Activated T-cell treated with anti-CD3 and anti-CD28 coated beads, Interleukin-2, amount 50 U/mL, for 72 hours (primary cell): ENCODE measurements around the gene PPEF1. TPM values are rescaled to one million over a fixed set of nuclear protein-coding genes. Genes with fewer than 3 reads are reported as not detected.
"Not testable (repeated sequence)": the region's sequence is repeated elsewhere in the genome, so short reads cannot be mapped to it uniquely, and the experiment has no call there.

ENCODE experiments used
- ATAC-seq, 2 donors: fragments of 150-1000 bp; cut with Tn5 transposase; replicated peaks in 1 of 2; 2 replicates each; pipeline ENCODE4 v1.10.0; 2021; ENCODE audit warnings: moderate library complexity in 2 of 2, mild to moderate bottlenecking in 1 of 2
- DNase-seq, 2 donors: peaks; one replicate each; pipeline ENCODE4 v3.0.0; 2021 to 2022; ENCODE audit warnings: mixed read lengths in 1 of 2
- H3K27ac Mint-ChIP-seq: one replicate; pipeline ENCODE4 v1.8.0; 2022; ENCODE audit warnings: mild to moderate bottlenecking, moderate library complexity, mixed read lengths
- H3K27me3 Mint-ChIP-seq: one replicate; pipeline ENCODE4 v1.8.0; 2022; ENCODE audit warnings: low read depth, mixed read lengths
- H3K36me3 Mint-ChIP-seq, 2 donors: one replicate each; pipeline ENCODE4 v1.8.0; 2022; ENCODE audit warnings: mixed read lengths in 2 of 2, mild to moderate bottlenecking in 1 of 2; ENCODE audit not compliant: insufficient read depth in 2 of 2
- H3K4me1 Mint-ChIP-seq: one replicate; pipeline ENCODE4 v1.8.0; 2022; ENCODE audit warnings: low read depth, mixed read lengths
- H3K4me3 Mint-ChIP-seq, 2 donors: one replicate each; pipeline ENCODE4 v1.8.0; 2022; ENCODE audit warnings: mild to moderate bottlenecking in 2 of 2, mixed read lengths in 2 of 2, moderate library complexity in 2 of 2
- H3K9me3 Mint-ChIP-seq, 2 donors: one replicate each; pipeline ENCODE4 v1.8.0; 2022; ENCODE audit warnings: mixed read lengths in 2 of 2
- total RNA-seq, 2 donors: library from RNA; stranded (reverse); gene quantifications; one replicate each; pipeline ENCODE4 v1.2.3, GENCODE V29; 2022

PPEF1 gene
- total RNA-seq, 2 donors from 2014 or later = 0.74 to 0.97 TPM

- Mint-ChIP-seq H3K36me3 (no peaks in the 10 kb centered on the region), H3K4me1 (peaks cover 8% of the 10 kb centered on the region), H3K4me3 (no peak overlapping the region), H3K9me3 (no peaks in the 10 kb centered on the region), H3K27me3 (no peaks in the 10 kb centered on the region), H3K27ac (no peak overlapping the region)
- no peak for ATAC-seq
- no peak for DNase-seq
These were observed 15.1 kb downstream of the PPEF1 start for GRCh38 chrX:18722500-18723071.

DNA sequence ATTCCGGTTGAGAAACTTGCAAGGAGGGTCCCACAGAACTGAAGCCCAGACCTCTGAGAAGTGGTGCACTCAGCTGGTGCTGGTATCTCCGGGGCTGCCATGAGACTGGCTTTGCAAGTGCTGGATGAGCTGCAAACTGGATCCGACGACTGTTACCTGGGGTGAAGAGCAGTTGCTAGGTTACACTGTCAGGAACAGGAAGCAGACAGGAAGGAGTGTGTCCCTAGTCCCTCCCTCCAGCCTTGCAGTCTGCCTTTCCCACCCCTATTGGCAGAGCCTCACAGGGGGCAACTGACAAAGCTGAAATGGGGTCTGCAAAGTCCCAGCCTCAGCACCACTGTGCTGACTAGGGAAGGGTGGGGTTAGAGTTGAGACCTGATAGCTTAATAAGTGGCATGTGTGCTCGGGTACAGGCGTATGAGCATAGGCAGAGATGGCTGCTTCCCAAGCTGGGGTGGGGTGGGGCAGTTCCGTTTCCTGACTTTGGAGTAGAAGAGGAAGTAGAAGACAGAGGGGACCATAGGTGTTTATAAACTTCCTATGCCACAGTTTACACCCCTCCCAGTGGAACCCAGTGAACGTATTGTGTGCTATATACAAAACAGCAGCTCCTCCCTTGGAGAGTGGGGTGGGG, 18.0 kb downstream of the PPEF1 start:
- H3K27me3 Mint-ChIP-seq = no peaks in the 10 kb centered on the region
- DNase-seq = no peak
- H3K4me3 Mint-ChIP-seq = no peak overlapping the region
- no peak overlapping the region for H3K27ac Mint-ChIP-seq
- H3K4me1 Mint-ChIP-seq = peaks cover 8% of the 10 kb centered on the region
- no peaks in the 10 kb centered on the region for H3K36me3 Mint-ChIP-seq
- H3K9me3 Mint-ChIP-seq = no peaks in the 10 kb centered on the region
- ATAC-seq = no peak

- Mint-ChIP-seq H3K27ac (no peak overlapping the region), H3K4me1 (no peaks in the 10 kb centered on the region), H3K36me3 (no peaks in the 10 kb centered on the region), H3K27me3 (no peaks in the 10 kb centered on the region), H3K4me3 (no peak overlapping the region), H3K9me3 (peaks cover 0 to 2% of the 10 kb centered on the region in 2 donors)
- DNase-seq (no peak), ATAC-seq (no peak)
These were observed 25.8 kb downstream of the PPEF1 start for GRCh38 chrX:18733287-18733686.

GRCh38 chrX:18739609-18740008, 32.2 kb downstream of the PPEF1 start:
- not testable (repeated sequence) for H3K36me3 Mint-ChIP-seq, DNase-seq, H3K27me3 Mint-ChIP-seq, H3K4me3 Mint-ChIP-seq, ATAC-seq, H3K27ac Mint-ChIP-seq, H3K4me1 Mint-ChIP-seq, H3K9me3 Mint-ChIP-seq

DNA sequence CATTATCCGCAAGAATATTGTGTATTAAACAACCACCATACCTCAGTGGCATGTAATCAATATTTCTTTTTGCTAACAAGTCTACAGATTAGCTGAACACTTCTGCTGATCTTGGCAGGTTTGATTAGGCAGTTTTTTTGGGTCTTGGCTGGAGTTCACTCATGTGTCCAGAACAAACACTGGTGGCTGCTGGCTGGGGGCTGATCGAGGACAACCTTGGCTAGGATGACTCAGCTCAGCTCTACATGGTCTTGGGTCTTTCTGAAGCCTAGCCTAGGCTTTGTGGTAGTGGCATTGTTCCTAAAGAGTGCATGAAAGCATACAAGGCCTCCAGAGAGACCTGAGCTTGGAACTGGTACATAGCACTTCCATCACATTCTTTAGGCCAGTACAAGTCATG, 41.1 kb downstream of the PPEF1 start:
- no peak overlapping the region for H3K4me3 Mint-ChIP-seq
- DNase-seq = no peak
- H3K9me3 Mint-ChIP-seq = peaks cover 0 to 3% of the 10 kb centered on the region in 2 donors
- H3K36me3 Mint-ChIP-seq = no peaks in the 10 kb centered on the region
- H3K4me1 Mint-ChIP-seq = no peaks in the 10 kb centered on the region
- no peak overlapping the region for H3K27ac Mint-ChIP-seq
- no peaks in the 10 kb centered on the region for H3K27me3 Mint-ChIP-seq
- no peak for ATAC-seq

- Mint-ChIP-seq H3K27ac (no peak overlapping the region), H3K36me3 (no peaks in the 10 kb centered on the region), H3K27me3 (no peaks in the 10 kb centered on the region), H3K9me3 (peaks cover 0 to 3% of the 10 kb centered on the region in 2 donors), H3K4me3 (no peak overlapping the region), H3K4me1 (no peaks in the 10 kb centered on the region)
- ATAC-seq (no peak), DNase-seq (no peak)
These were observed 46.2 kb downstream of the PPEF1 start for GRCh38 chrX:18753631-18754030.

DNA sequence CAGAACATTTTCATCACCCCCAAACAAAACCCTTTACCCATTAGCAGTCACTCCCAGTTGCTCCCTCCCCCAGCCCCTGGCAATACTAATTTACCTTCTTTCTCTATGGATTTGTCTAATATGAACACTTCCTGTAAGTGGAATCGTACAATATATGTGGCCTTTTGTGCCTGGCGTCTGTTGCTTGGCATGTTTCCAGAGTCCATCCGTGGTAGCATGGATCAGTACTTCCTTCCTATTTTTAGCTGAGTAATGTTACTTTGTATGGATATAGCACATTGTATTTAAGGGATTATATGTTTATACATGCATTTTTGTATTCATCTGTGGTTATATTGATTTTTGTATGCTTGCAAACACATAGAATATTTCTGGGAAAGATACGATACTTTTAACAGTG, 48.2 kb downstream of the PPEF1 start:
- peaks cover 0 to 3% of the 10 kb centered on the region in 2 donors for H3K9me3 Mint-ChIP-seq
- no peaks in the 10 kb centered on the region for H3K27me3 Mint-ChIP-seq
- no peak overlapping the region for H3K27ac Mint-ChIP-seq
- H3K4me1 Mint-ChIP-seq = no peaks in the 10 kb centered on the region
- DNase-seq (no peak), ATAC-seq (no peak)
- H3K4me3 Mint-ChIP-seq = no peak overlapping the region
- H3K36me3 Mint-ChIP-seq = no peaks in the 10 kb centered on the region

GRCh38 chrX:18757956-18758932, 50.8 kb downstream of the PPEF1 start:
- ATAC-seq = no peak
- Mint-ChIP-seq H3K4me1 (no peaks in the 10 kb centered on the region), H3K9me3 (no peaks in the 10 kb centered on the region), H3K36me3 (no peaks in the 10 kb centered on the region), H3K27ac (no peak overlapping the region), H3K4me3 (no peak overlapping the region), H3K27me3 (no peaks in the 10 kb centered on the region)
- no peak for DNase-seq

- DNase-seq = no peak
- H3K27ac Mint-ChIP-seq = no peak overlapping the region
- no peaks in the 10 kb centered on the region for H3K36me3 Mint-ChIP-seq
- H3K4me3 Mint-ChIP-seq = no peak overlapping the region
- no peaks in the 10 kb centered on the region for H3K4me1 Mint-ChIP-seq
- ATAC-seq = no peak
- no peaks in the 10 kb centered on the region for H3K27me3 Mint-ChIP-seq
- peaks cover 0 to 2% of the 10 kb centered on the region in 2 donors for H3K9me3 Mint-ChIP-seq
These were observed 54.3 kb downstream of the PPEF1 start for GRCh38 chrX:18761750-18762149.

- not testable (repeated sequence) for H3K4me3 Mint-ChIP-seq, H3K27me3 Mint-ChIP-seq, DNase-seq, H3K36me3 Mint-ChIP-seq, ATAC-seq, H3K27ac Mint-ChIP-seq, H3K4me1 Mint-ChIP-seq, H3K9me3 Mint-ChIP-seq
These were observed 55.7 kb downstream of the PPEF1 start for GRCh38 chrX:18763106-18763505.

GRCh38 chrX:18769364-18769763, 61.9 kb downstream of the PPEF1 start:
- Mint-ChIP-seq H3K27ac (no peak overlapping the region), H3K9me3 (peaks cover 3% of the 10 kb centered on the region in 2 donors), H3K36me3 (no peaks in the 10 kb centered on the region), H3K4me3 (no peak overlapping the region), H3K4me1 (no peaks in the 10 kb centered on the region), H3K27me3 (no peaks in the 10 kb centered on the region)
- no peak for DNase-seq
- no peak for ATAC-seq

DNA sequence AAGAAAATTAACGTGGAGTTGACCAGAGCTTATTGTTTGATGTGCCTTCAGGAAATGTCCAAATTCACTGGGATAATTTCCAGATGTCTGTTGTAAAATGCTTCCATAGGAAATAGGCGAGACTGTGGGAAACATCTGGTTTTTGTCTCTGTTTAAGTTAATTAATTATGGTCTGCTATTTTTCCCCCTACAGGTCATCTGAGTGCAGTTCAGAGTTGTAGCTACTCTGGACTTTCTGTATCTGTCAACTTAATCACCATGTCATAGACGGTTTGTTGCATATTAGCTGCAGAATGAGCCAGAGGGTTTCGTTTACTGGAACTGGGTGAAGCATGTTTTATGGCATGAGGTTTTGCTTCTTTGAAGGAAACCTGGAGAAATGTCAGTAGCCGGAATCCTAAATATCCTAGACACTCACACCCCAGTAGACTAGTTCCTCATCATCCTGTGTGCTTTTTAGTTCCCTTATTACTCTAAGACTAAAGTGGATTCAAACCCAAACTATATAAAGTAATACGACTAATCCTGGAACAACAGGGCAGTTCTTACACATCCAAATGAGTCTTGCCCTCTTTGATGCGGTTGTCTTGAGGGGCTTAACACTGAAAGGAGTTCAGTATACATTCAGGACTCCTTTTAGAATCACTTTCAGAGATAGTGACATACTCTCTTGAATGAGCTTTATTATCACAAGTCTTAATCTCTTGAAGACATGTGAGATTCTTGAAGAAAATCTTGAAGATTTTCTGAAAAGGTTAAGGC, 62.5 kb downstream of the PPEF1 start:
- ATAC-seq = peak; percentile 28 to 29
- no peak for DNase-seq
- H3K9me3 Mint-ChIP-seq = peaks cover 3% of the 10 kb centered on the region in 2 donors

GRCh38 chrX:18789916-18790315, 82.5 kb downstream of the PPEF1 start:
- Mint-ChIP-seq H3K27me3 (no peaks in the 10 kb centered on the region), H3K36me3 (no peaks in the 10 kb centered on the region), H3K27ac (no peak overlapping the region), H3K4me3 (no peak overlapping the region), H3K4me1 (no peaks in the 10 kb centered on the region), H3K9me3 (no peaks in the 10 kb centered on the region)
- ATAC-seq (no peak), DNase-seq (no peak)

More for the DNA sequence above, 62.5 kb downstream of the PPEF1 start:
- Mint-ChIP-seq H3K27me3 (no peaks in the 10 kb centered on the region), H3K36me3 (no peaks in the 10 kb centered on the region), H3K27ac (no peak overlapping the region), H3K4me3 (no peak overlapping the region), H3K4me1 (no peaks in the 10 kb centered on the region)
